Measurements from ENCODE around the gene ZNF217.

DNA sequence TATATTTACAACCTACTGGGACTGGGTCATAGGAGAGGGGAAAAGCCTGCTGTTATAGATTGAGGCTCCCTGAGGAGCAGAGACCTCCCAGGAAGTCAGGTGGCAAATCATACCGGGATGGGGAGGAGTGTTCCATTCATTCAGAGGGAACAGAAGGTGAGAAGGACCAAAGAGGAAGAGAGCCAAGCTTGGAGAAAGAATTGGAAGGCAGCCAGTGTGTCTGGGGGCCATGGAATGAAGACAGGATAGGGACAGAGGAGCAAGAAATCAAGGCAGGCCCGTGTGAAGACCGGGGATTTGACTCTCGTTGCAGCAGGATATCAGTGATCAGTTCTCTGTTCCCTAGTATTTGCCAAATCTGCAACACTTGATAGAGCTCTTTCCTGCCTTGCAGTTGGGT lies 5.7 kb upstream of the ZNF217 start:
- no peak for TF ChIP-seq ZNF274 (IDR thresholded peaks at IDR 0.05; ENCODE audit: low read depth, low read length)
- no peak for TF ChIP-seq YY1 (IDR thresholded peaks at IDR 0.05; ENCODE audit: insufficient read depth, insufficient read length)

All from NT2/D1 (cell line).